K562 (cell line): ENCODE measurements around the gene KAZN. TPM values are rescaled to one million over a fixed set of nuclear protein-coding genes. Genes with fewer than 3 reads are reported as not detected.
A peak's percentile ranks its signal among the peaks of the same experiment; 100 is the strongest.

Source experiments
- HDAC1 ChIP-seq, 2 experiments: fragments of 450-650 bp; IDR thresholded peaks; 2 replicates each; pipeline ENCODE4 v1.6.1; 2016 to 2017; ENCODE audit warnings: inconsistent platforms in 1 of 2, mild to moderate bottlenecking in 1 of 2, moderate library complexity in 1 of 2
- L3MBTL2 ChIP-seq: fragments of 450-650 bp; IDR thresholded peaks from 2 replicates; pipeline ENCODE4 v1.6.1; 2016; ENCODE audit warnings: mild to moderate bottlenecking, moderate library complexity
- MAZ ChIP-seq, 2 experiments: fragments of 450-650 bp in 1 of 2; sonication (generic) in 1 of 2; formaldehyde crosslinking; IDR thresholded peaks in 1 of 2; conservative IDR thresholded peaks in 1 of 2; 2 replicates each; pipeline versions ENCODE4 v1.4.0 to v1.5.0; 2020; ENCODE audit warnings: mild to moderate bottlenecking in 1 of 2, missing genetic modification reagents in 1 of 2
- NRF1 ChIP-seq, 2 experiments: fragments of 450-650 bp; IDR thresholded peaks in 1 of 2; conservative IDR thresholded peaks in 1 of 2; 2 replicates each; pipeline ENCODE4 v1.6.1; 2014; ENCODE audit warnings: mild to moderate bottlenecking in 2 of 2
- POLR2G ChIP-seq: fragments of 200-400 bp; formaldehyde crosslinking; IDR thresholded peaks from 2 replicates; pipeline ENCODE4 v1.6.1; 2017; ENCODE audit warnings: low read depth, mild to moderate bottlenecking, antibody characterized with exemption, low read length, moderate library complexity
- ZFX ChIP-seq: sonication (generic); formaldehyde crosslinking; IDR thresholded peaks from 2 replicates; pipeline ENCODE4 v1.8.0; 2022; ENCODE audit warnings: mild to moderate bottlenecking, missing genetic modification reagents, moderate library complexity
- polyA plus RNA-seq, 8 experiments: library from polyadenylated mRNA; depleted of rRNA in 4 of 8; stranded (reverse) in 5 of 8; unstranded in 3 of 8; fragments of >200 nt; fragmentation: Nextera tagmentation in 2 of 8; fragmentation: Illumina TruSeq in 1 of 8; extraction: Ambion mirVana in 2 of 8; extraction: Trizol in 1 of 8; gene quantifications; 2 replicates each; pipeline versions ENCODE4 v1.2.1 to v1.2.3, GENCODE V29; 2011 to 2014; ENCODE audit warnings: inconsistent platforms in 1 of 8, missing spikeins in 1 of 8
- total RNA-seq, 7 experiments: library from RNA; depleted of rRNA in 6 of 7; stranded (reverse); fragments of >200 nt in 6 of 7; fragmentation: Illumina TruSeq in 2 of 7; extraction: Trizol in 2 of 7; gene quantifications; 2 replicates each; pipeline versions ENCODE4 v1.2.1 to v1.2.3, GENCODE V29; 2011 to 2021; ENCODE audit warnings: low replicate concordance in 1 of 7
- TF ChIP-seq, protein P1 (sequence below): fragments of 450-650 bp; IDR thresholded peaks from 2 replicates; pipeline ENCODE4 v1.6.1; 2016; ENCODE audit warnings: mild to moderate bottlenecking, moderate library complexity
- TF ChIP-seq, protein P2 (sequence below), 2 experiments: IDR thresholded peaks; 2 replicates each; pipeline ENCODE4 v1.6.1; 2011; ENCODE audit warnings: borderline replicate concordance in 1 of 2, control low read depth in 1 of 2, low read depth in 1 of 2, low read length in 1 of 2, mild to moderate bottlenecking in 1 of 2, mixed read lengths in 1 of 2, moderate library complexity in 1 of 2; ENCODE audit not compliant: insufficient read depth in 1 of 2, insufficient read length in 1 of 2, poor library complexity in 1 of 2, severe bottlenecking in 1 of 2; ENCODE audit errors: extremely low read depth in 1 of 2
- TF ChIP-seq, protein P3 (sequence below): fragments of 450-650 bp; IDR thresholded peaks from 2 replicates; pipeline ENCODE4 v1.6.1; 2016; ENCODE audit warnings: low read depth, mild to moderate bottlenecking, moderate library complexity

KAZN gene
- total and polyA plus RNA-seq, 9 of the 15 experiments (the other 6 are each of a cell fraction or from before 2014, with no cell fraction given): 2.1 to 21.6 (median 5.4) TPM

DNA sequence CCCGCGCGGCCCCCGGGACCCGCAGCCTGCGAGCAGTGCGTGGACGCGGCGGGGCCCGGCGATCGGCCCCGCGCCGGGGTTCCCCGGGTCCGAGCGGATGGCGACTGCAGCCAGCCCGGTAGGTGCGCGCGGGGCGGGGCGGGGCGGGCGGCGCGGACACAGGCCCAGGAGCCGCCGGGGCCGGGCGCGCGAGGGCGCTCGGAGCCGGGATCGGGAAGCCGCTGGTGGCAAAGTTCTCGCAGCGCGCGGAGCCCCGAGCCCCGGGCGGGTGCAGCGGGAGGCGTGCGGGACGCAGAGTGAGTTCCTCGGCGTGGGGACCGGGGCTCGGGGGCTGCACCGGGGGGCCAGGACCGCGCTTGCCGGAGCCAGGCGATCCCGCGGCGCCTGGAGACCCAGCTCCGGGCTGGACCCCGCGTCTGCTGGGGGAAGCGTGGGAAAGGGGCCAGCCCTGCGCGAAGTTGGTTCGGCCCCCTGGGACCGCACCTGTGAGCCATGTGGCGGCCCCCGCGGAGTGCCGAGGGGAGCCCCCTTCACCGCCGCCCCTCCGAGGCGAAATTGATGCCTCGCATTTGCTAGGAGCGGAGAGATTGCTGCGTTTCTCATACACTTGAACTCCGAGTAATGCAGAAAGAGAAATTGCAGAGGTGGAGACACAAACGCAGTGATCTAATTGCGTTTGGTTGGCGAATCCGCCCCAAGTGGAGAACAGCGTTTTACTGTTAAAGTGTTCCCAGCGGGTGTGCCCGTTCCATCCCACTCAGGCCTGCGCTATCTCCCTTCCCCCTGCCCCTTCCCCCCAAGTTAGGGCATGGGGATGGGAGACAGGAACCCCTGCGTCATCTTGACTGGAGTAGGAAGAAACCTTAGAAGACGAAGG lies 326.2 kb downstream of the KAZN start (continued):
- TF ChIP-seq, protein P1, sequence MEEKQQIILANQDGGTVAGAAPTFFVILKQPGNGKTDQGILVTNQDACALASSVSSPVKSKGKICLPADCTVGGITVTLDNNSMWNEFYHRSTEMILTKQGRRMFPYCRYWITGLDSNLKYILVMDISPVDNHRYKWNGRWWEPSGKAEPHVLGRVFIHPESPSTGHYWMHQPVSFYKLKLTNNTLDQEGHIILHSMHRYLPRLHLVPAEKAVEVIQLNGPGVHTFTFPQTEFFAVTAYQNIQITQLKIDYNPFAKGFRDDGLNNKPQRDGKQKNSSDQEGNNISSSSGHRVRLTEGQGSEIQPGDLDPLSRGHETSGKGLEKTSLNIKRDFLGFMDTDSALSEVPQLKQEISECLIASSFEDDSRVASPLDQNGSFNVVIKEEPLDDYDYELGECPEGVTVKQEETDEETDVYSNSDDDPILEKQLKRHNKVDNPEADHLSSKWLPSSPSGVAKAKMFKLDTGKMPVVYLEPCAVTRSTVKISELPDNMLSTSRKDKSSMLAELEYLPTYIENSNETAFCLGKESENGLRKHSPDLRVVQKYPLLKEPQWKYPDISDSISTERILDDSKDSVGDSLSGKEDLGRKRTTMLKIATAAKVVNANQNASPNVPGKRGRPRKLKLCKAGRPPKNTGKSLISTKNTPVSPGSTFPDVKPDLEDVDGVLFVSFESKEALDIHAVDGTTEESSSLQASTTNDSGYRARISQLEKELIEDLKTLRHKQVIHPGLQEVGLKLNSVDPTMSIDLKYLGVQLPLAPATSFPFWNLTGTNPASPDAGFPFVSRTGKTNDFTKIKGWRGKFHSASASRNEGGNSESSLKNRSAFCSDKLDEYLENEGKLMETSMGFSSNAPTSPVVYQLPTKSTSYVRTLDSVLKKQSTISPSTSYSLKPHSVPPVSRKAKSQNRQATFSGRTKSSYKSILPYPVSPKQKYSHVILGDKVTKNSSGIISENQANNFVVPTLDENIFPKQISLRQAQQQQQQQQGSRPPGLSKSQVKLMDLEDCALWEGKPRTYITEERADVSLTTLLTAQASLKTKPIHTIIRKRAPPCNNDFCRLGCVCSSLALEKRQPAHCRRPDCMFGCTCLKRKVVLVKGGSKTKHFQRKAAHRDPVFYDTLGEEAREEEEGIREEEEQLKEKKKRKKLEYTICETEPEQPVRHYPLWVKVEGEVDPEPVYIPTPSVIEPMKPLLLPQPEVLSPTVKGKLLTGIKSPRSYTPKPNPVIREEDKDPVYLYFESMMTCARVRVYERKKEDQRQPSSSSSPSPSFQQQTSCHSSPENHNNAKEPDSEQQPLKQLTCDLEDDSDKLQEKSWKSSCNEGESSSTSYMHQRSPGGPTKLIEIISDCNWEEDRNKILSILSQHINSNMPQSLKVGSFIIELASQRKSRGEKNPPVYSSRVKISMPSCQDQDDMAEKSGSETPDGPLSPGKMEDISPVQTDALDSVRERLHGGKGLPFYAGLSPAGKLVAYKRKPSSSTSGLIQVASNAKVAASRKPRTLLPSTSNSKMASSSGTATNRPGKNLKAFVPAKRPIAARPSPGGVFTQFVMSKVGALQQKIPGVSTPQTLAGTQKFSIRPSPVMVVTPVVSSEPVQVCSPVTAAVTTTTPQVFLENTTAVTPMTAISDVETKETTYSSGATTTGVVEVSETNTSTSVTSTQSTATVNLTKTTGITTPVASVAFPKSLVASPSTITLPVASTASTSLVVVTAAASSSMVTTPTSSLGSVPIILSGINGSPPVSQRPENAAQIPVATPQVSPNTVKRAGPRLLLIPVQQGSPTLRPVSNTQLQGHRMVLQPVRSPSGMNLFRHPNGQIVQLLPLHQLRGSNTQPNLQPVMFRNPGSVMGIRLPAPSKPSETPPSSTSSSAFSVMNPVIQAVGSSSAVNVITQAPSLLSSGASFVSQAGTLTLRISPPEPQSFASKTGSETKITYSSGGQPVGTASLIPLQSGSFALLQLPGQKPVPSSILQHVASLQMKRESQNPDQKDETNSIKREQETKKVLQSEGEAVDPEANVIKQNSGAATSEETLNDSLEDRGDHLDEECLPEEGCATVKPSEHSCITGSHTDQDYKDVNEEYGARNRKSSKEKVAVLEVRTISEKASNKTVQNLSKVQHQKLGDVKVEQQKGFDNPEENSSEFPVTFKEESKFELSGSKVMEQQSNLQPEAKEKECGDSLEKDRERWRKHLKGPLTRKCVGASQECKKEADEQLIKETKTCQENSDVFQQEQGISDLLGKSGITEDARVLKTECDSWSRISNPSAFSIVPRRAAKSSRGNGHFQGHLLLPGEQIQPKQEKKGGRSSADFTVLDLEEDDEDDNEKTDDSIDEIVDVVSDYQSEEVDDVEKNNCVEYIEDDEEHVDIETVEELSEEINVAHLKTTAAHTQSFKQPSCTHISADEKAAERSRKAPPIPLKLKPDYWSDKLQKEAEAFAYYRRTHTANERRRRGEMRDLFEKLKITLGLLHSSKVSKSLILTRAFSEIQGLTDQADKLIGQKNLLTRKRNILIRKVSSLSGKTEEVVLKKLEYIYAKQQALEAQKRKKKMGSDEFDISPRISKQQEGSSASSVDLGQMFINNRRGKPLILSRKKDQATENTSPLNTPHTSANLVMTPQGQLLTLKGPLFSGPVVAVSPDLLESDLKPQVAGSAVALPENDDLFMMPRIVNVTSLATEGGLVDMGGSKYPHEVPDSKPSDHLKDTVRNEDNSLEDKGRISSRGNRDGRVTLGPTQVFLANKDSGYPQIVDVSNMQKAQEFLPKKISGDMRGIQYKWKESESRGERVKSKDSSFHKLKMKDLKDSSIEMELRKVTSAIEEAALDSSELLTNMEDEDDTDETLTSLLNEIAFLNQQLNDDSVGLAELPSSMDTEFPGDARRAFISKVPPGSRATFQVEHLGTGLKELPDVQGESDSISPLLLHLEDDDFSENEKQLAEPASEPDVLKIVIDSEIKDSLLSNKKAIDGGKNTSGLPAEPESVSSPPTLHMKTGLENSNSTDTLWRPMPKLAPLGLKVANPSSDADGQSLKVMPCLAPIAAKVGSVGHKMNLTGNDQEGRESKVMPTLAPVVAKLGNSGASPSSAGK: peak; percentile 47; the same call in 1 of the 2 replicates
- peak in 1 of 2 experiments; percentile 38; a peak in 1 of 4 replicates for TF ChIP-seq HDAC1 (IDR thresholded peaks at IDR 0.05)
- TF ChIP-seq MAZ (CRISPR knock-in tag; conservative IDR thresholded peaks at IDR 0.05 in 1 of 2, IDR thresholded peaks at IDR 0.05 in 1 of 2): peak in 1 of 2 experiments; percentile 54; a peak in 2 of 4 replicates
- TF ChIP-seq, protein P2, sequence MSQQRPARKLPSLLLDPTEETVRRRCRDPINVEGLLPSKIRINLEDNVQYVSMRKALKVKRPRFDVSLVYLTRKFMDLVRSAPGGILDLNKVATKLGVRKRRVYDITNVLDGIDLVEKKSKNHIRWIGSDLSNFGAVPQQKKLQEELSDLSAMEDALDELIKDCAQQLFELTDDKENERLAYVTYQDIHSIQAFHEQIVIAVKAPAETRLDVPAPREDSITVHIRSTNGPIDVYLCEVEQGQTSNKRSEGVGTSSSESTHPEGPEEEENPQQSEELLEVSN (IDR thresholded peaks at IDR 0.05; ENCODE audit: borderline replicate concordance in 1 of 2, extremely low read depth in 1 of 2, insufficient read depth in 1 of 2, insufficient read length in 1 of 2, low read depth in 1 of 2, low read length in 1 of 2, poor library complexity in 1 of 2, severe bottlenecking in 1 of 2): peak in 1 of 2 experiments; percentile 10
- TF ChIP-seq ZFX (CRISPR knock-in tag): peak; percentile 38; the same call in 1 of the 2 replicates
- TF ChIP-seq NRF1 (conservative IDR thresholded peaks at IDR 0.05 in 1 of 2, IDR thresholded peaks at IDR 0.05 in 1 of 2): peak in 1 of 2 experiments; percentile 30; a peak in 3 of 4 replicates
- TF ChIP-seq L3MBTL2: peak; percentile 43
- TF ChIP-seq, protein P3, sequence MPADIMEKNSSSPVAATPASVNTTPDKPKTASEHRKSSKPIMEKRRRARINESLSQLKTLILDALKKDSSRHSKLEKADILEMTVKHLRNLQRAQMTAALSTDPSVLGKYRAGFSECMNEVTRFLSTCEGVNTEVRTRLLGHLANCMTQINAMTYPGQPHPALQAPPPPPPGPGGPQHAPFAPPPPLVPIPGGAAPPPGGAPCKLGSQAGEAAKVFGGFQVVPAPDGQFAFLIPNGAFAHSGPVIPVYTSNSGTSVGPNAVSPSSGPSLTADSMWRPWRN: no peak
- TF ChIP-seq POLR2G: peak; percentile 37; the same call in 1 of the 2 replicates
